ENCODE data around the gene TRIM28. TPM values are rescaled to one million over a fixed set of nuclear protein-coding genes. Genes with fewer than 3 reads are reported as not detected.

Gene TRIM28
- total RNA-seq, 1 donor from 2014 or later = 351 TPM

GRCh38 chr19:58513213-58513693, 30.6 kb upstream of the TRIM28 start:
- H3K27me3 Mint-ChIP-seq (ENCODE audit: low read depth, unreplicated experiment) = no peaks in the 10 kb centered on the region
- H3K27ac Mint-ChIP-seq (ENCODE audit: unreplicated experiment) = no peak overlapping the region
- FAIRE-seq (no peak), DNase-seq (ENCODE audit: low read depth) (no peak)
- Histone ChIP-seq H3K9me3 (ENCODE audit: insufficient read depth, low read depth, low read length) (no peaks in the 10 kb centered on the region), H3K27me3 (ENCODE audit: insufficient read depth, low read length) (no peaks in the 10 kb centered on the region), H3K36me3 (ENCODE audit: insufficient read depth, low read length) (peaks cover 2% of the 10 kb centered on the region), H3K4me1 (ENCODE audit: insufficient read depth, low read length) (peaks cover 10% of the 10 kb centered on the region), H3K79me2 (ENCODE audit: insufficient read depth, low read length) (peaks cover 37% of the 10 kb centered on the region), H3K4me3 (ENCODE audit: insufficient read depth, low read depth, low read length) (no peak overlapping the region), H4K20me1 (ENCODE audit: insufficient read depth, low read length) (peaks cover 17% of the 10 kb centered on the region), H3K9ac (ENCODE audit: low read length) (no peak overlapping the region), H3K4me2 (ENCODE audit: low read length) (no peak overlapping the region), H2AFZ (ENCODE audit: low read depth, low read length) (no peak overlapping the region), H3K27ac (ENCODE audit: low read depth, low read length) (no peak overlapping the region)
- H3K4me1 Mint-ChIP-seq (ENCODE audit: low read depth, unreplicated experiment) = peaks cover 18% of the 10 kb centered on the region
- H3K9me3 Mint-ChIP-seq (ENCODE audit: unreplicated experiment) = no peaks in the 10 kb centered on the region
- H3K36me3 Mint-ChIP-seq (ENCODE audit: low read depth, unreplicated experiment) = peaks cover 14% of the 10 kb centered on the region
- no peak overlapping the region for H3K4me3 Mint-ChIP-seq (ENCODE audit: unreplicated experiment)
- TF ChIP-seq EZH2 (IDR thresholded peaks at IDR 0.05; ENCODE audit: insufficient read depth, low read length) = no peak

- H3K4me3 ChIP-seq (ENCODE audit: insufficient read depth, low read depth, low read length) = no peak overlapping the region
- H3K4me1 ChIP-seq (ENCODE audit: insufficient read depth, low read length) = peaks cover 16% of the 10 kb centered on the region
- H3K36me3 Mint-ChIP-seq (ENCODE audit: low read depth, unreplicated experiment) = peaks cover 14% of the 10 kb centered on the region
- H3K27me3 Mint-ChIP-seq (ENCODE audit: low read depth, unreplicated experiment) = no peaks in the 10 kb centered on the region
- FAIRE-seq (no peak), DNase-seq (ENCODE audit: low read depth) (peak; percentile 56)
- no peaks in the 10 kb centered on the region for H3K9me3 Mint-ChIP-seq (ENCODE audit: unreplicated experiment)
- H3K9me3 ChIP-seq (ENCODE audit: insufficient read depth, low read depth, low read length) = no peaks in the 10 kb centered on the region
- peaks cover 2% of the 10 kb centered on the region for H3K36me3 ChIP-seq (ENCODE audit: insufficient read depth, low read length)
- H3K4me3 Mint-ChIP-seq (ENCODE audit: unreplicated experiment) = peak overlapping the region; percentile 75
- no peak overlapping the region for H3K27ac ChIP-seq (ENCODE audit: low read depth, low read length)
- peaks cover 44% of the 10 kb centered on the region for H3K79me2 ChIP-seq (ENCODE audit: insufficient read depth, low read length)
- peaks cover 23% of the 10 kb centered on the region for H4K20me1 ChIP-seq (ENCODE audit: insufficient read depth, low read length)
- H3K27me3 ChIP-seq (ENCODE audit: insufficient read depth, low read length) = no peaks in the 10 kb centered on the region
- peak; percentile 60 for TF ChIP-seq CTCF (IDR thresholded peaks at IDR 0.05; ENCODE audit: insufficient read depth, low read depth, low read length)
- TF ChIP-seq EZH2 (IDR thresholded peaks at IDR 0.05; ENCODE audit: insufficient read depth, low read length) = no peak
- no peak overlapping the region for H3K9ac ChIP-seq (ENCODE audit: low read length)
- H3K4me2 ChIP-seq (ENCODE audit: low read length) = peak overlapping the region; percentile 75
- H3K4me1 Mint-ChIP-seq (ENCODE audit: low read depth, unreplicated experiment) = peaks cover 21% of the 10 kb centered on the region
- H3K27ac Mint-ChIP-seq (ENCODE audit: unreplicated experiment) = no peak overlapping the region
- H2AFZ ChIP-seq (ENCODE audit: low read depth, low read length) = peak overlapping the region; percentile 77
Measured at GRCh38 chr19:58513694-58514563, 29.9 kb upstream of the TRIM28 start.

GRCh38 chr19:58514564-58515022, 29.3 kb upstream of the TRIM28 start:
- no peak overlapping the region for H3K27ac ChIP-seq (ENCODE audit: low read depth, low read length)
- H3K27ac Mint-ChIP-seq (ENCODE audit: unreplicated experiment) = no peak overlapping the region
- DNase-seq (ENCODE audit: low read depth) = no peak

More at GRCh38 chr19:58514564-58515022, 29.3 kb upstream of the TRIM28 start:
- TF ChIP-seq CTCF (IDR thresholded peaks at IDR 0.05; ENCODE audit: insufficient read depth, low read depth, low read length) (no peak), EZH2 (IDR thresholded peaks at IDR 0.05; ENCODE audit: insufficient read depth, low read length) (no peak)
- Histone ChIP-seq H3K9me3 (ENCODE audit: insufficient read depth, low read depth, low read length) (no peaks in the 10 kb centered on the region), H3K36me3 (ENCODE audit: insufficient read depth, low read length) (peaks cover 2% of the 10 kb centered on the region), H3K27me3 (ENCODE audit: insufficient read depth, low read length) (no peaks in the 10 kb centered on the region), H3K9ac (ENCODE audit: low read length) (no peak overlapping the region), H2AFZ (ENCODE audit: low read depth, low read length) (no peak overlapping the region), H3K79me2 (ENCODE audit: insufficient read depth, low read length) (peaks cover 47% of the 10 kb centered on the region), H3K4me2 (ENCODE audit: low read length) (peak overlapping the region; percentile 75), H4K20me1 (ENCODE audit: insufficient read depth, low read length) (peaks cover 23% of the 10 kb centered on the region), H3K4me3 (ENCODE audit: insufficient read depth, low read depth, low read length) (no peak overlapping the region), H3K4me1 (ENCODE audit: insufficient read depth, low read length) (peaks cover 16% of the 10 kb centered on the region)
- H3K4me1 Mint-ChIP-seq (ENCODE audit: low read depth, unreplicated experiment) = peaks cover 21% of the 10 kb centered on the region
- H3K27me3 Mint-ChIP-seq (ENCODE audit: low read depth, unreplicated experiment) = no peaks in the 10 kb centered on the region
- no peaks in the 10 kb centered on the region for H3K9me3 Mint-ChIP-seq (ENCODE audit: unreplicated experiment)
- peaks cover 12% of the 10 kb centered on the region for H3K36me3 Mint-ChIP-seq (ENCODE audit: low read depth, unreplicated experiment)
- FAIRE-seq = no peak
- H3K4me3 Mint-ChIP-seq (ENCODE audit: unreplicated experiment) = peak overlapping the region; percentile 76
